Endodermal cell (in vitro differentiated cells): ENCODE data around the gene CCDC15. TPM values are rescaled to one million over a fixed set of nuclear protein-coding genes. Genes with fewer than 3 reads are reported as not detected.

ENCODE experiments used
- DNase-seq: peaks from one replicate; pipeline ENCODE4 v3.0.0-alpha.2; 2017
- H3K27ac ChIP-seq: 2 replicates; pipeline ENCODE4 v1.5.1; 2013; ENCODE audit warnings: mild to moderate bottlenecking, low read depth, low read length, moderate library complexity
- H3K27me3 ChIP-seq: 2 replicates; pipeline ENCODE4 v1.6.1; 2013; ENCODE audit warnings: mild to moderate bottlenecking, low read length, moderate library complexity; ENCODE audit not compliant: insufficient read depth, control insufficient read depth, poor library complexity, severe bottlenecking
- H3K36me3 ChIP-seq: 2 replicates; pipeline ENCODE4 v1.7.0; 2013; ENCODE audit warnings: mild to moderate bottlenecking, low read length, moderate library complexity; ENCODE audit not compliant: control insufficient read depth, insufficient read depth
- H3K4me1 ChIP-seq: one replicate; pipeline ENCODE4 v1.7.0; 2013; ENCODE audit warnings: low read length; ENCODE audit not compliant: control insufficient read depth, insufficient read depth
- H3K4me3 ChIP-seq: 2 replicates; pipeline ENCODE4 v1.5.1; 2013; ENCODE audit warnings: mild to moderate bottlenecking, low read length, moderate library complexity
- H3K9ac ChIP-seq: 2 replicates; pipeline ENCODE4 v1.6.1; 2013; ENCODE audit warnings: mild to moderate bottlenecking, low read length, moderate library complexity; ENCODE audit not compliant: poor library complexity, severe bottlenecking; ENCODE audit errors: extremely low read depth
- H3K9me3 ChIP-seq: 2 replicates; pipeline ENCODE4 v1.6.1; 2013; ENCODE audit warnings: mild to moderate bottlenecking, low read length, moderate library complexity; ENCODE audit not compliant: control insufficient read depth
- H3K27ac Mint-ChIP-seq: 2 replicates; pipeline ENCODE4 v1.8.0; 2020; ENCODE audit warnings: mixed read lengths
- H3K27me3 Mint-ChIP-seq: 2 replicates; pipeline ENCODE4 v1.8.0; 2021; ENCODE audit warnings: mild to moderate bottlenecking, mixed read lengths; ENCODE audit not compliant: insufficient read depth
- H3K36me3 Mint-ChIP-seq: 2 replicates; pipeline ENCODE4 v1.8.0; 2020; ENCODE audit warnings: low read depth, mixed read lengths
- H3K4me1 Mint-ChIP-seq: 2 replicates; pipeline ENCODE4 v1.8.0; 2020; ENCODE audit warnings: mixed read lengths
- H3K4me3 Mint-ChIP-seq: 2 replicates; pipeline ENCODE4 v1.8.0; 2020; ENCODE audit warnings: mild to moderate bottlenecking, moderate library complexity, mixed read lengths
- H3K9me3 Mint-ChIP-seq: 2 replicates; pipeline ENCODE4 v1.8.0; 2020; ENCODE audit warnings: mild to moderate bottlenecking, mixed read lengths
- CTCF ChIP-seq: fragments of 200-600 bp; sonication (generic); conservative IDR thresholded peaks from 2 replicates; pipeline ENCODE4 v1.5.0; 2021; ENCODE audit warnings: antibody characterized with exemption, mild to moderate bottlenecking
- WGBS, 2 experiments: methylation state at CpG; one replicate each; pipeline versions ENCODE4 v1.1.5 to v1.1.7; 2013; ENCODE audit warnings: missing lambda C conversion rate in 2 of 2, mixed read lengths in 1 of 2; ENCODE audit not compliant: insufficient coverage in 1 of 2, insufficient read length in 1 of 2; 5-methylcytosine and 5-hydroxymethylcytosine counted together
- total RNA-seq, 2 donors: library from RNA; stranded (reverse); fragmentation: NEBNext Ultra II Directional in 1 of 2; extraction: Animal tissue kit (Norgen Biotek cat#: 25700) in 1 of 2; gene quantifications; 2 replicates in 1 of 2; 3 replicates in 1 of 2; pipeline ENCODE4 v1.2.1, GENCODE V29; 2021

Gene CCDC15
- total RNA-seq, 2 donors from 2014 or later = 3.3 TPM

DNA sequence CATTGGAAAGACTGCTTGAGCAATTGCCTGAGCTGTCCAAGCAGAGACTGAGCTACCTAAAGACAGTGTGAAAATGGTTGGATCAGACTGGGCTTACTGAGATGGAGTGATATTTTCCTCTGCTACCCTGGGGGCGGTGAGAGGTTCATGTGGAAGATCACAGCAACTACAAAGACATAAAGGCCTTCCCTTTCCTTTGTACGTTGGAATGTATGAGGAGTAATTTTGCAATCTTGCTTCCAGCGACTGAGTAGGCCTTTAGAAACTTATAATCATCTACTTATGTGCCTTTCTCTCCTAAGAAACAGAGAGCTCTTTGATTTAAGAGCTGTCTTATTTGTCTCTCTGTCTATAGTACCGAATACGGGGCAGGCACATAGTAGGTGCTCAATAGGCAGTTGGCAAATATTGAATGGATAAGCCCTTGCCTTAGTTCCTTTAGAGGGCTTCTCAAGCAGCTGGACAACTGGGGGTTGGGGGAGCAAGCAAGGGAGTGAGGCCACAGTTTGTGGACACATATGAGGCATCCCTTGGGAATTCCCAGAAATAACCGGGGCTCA, 15.7 kb upstream of the CCDC15 start:
- H3K27me3 Mint-ChIP-seq = peaks cover 43% of the 10 kb centered on the region
- no peak for DNase-seq
- no peaks in the 10 kb centered on the region for H3K9me3 ChIP-seq
- 89 to 94% methylated on average over 4 to 5 of the region's 6 CpGs for WGBS, 2 experiments
- peaks cover 34% of the 10 kb centered on the region for H3K27me3 ChIP-seq
- no peak overlapping the region for H3K4me3 ChIP-seq
- H3K9me3 Mint-ChIP-seq = no peaks in the 10 kb centered on the region
- H3K9ac ChIP-seq = no peak overlapping the region
- H3K4me1 ChIP-seq = no peaks in the 10 kb centered on the region
- H3K27ac Mint-ChIP-seq = no peak overlapping the region
- H3K36me3 Mint-ChIP-seq = no peaks in the 10 kb centered on the region
- no peak overlapping the region for H3K4me3 Mint-ChIP-seq
- H3K4me1 Mint-ChIP-seq = no peaks in the 10 kb centered on the region
- TF ChIP-seq CTCF = no peak
- no peaks in the 10 kb centered on the region for H3K36me3 ChIP-seq
- H3K27ac ChIP-seq = no peak overlapping the region

GRCh38 chr11:124938970-124939369, 15.0 kb upstream of the CCDC15 start:
- 78 to 84% methylated on average over 5 to 6 of the region's 6 CpGs for WGBS, 2 experiments
- no peaks in the 10 kb centered on the region for H3K36me3 ChIP-seq
- H3K9ac ChIP-seq = no peak overlapping the region
- Mint-ChIP-seq H3K27me3 (peaks cover 44% of the 10 kb centered on the region), H3K27ac (no peak overlapping the region), H3K4me1 (no peaks in the 10 kb centered on the region), H3K36me3 (no peaks in the 10 kb centered on the region), H3K4me3 (no peak overlapping the region), H3K9me3 (no peaks in the 10 kb centered on the region)
- no peak overlapping the region for H3K27ac ChIP-seq
- no peaks in the 10 kb centered on the region for H3K4me1 ChIP-seq
- no peak overlapping the region for H3K4me3 ChIP-seq
- peaks cover 41% of the 10 kb centered on the region for H3K27me3 ChIP-seq
- DNase-seq = no peak
- no peak for TF ChIP-seq CTCF
- no peaks in the 10 kb centered on the region for H3K9me3 ChIP-seq

DNA sequence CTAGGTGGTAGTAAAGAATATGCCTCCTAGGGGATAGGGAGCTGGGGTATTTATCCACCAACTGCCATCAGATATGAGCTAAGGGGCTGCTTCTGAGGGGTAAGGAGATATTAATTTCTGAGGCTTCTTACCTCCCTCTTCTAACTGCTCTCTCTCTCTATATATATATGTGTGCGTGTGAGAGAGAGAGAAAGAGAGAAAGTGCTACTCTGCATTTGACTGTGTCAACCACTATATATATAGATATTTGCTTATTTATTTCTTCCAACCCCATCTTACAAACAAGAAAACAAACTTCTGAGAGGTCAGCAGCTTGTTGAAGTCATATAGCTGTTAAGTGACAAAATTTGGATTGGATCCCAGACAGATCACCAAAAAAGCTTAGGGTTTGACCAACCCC, 12.3 kb upstream of the CCDC15 start:
- H3K4me1 ChIP-seq = no peaks in the 10 kb centered on the region
- no peak for TF ChIP-seq CTCF
- no peaks in the 10 kb centered on the region for H3K4me1 Mint-ChIP-seq
- no peaks in the 10 kb centered on the region for H3K9me3 Mint-ChIP-seq
- H3K27ac Mint-ChIP-seq = no peak overlapping the region
- H3K36me3 Mint-ChIP-seq = no peaks in the 10 kb centered on the region
- H3K4me3 Mint-ChIP-seq = no peak overlapping the region
- no peak overlapping the region for H3K4me3 ChIP-seq
- peaks cover 44% of the 10 kb centered on the region for H3K27me3 Mint-ChIP-seq
- H3K36me3 ChIP-seq = no peaks in the 10 kb centered on the region
- H3K9ac ChIP-seq = no peak overlapping the region
- H3K27ac ChIP-seq = no peak overlapping the region
- no CpG with 5 or more reads among the region's 1 CpG for WGBS, 2 experiments
- H3K27me3 ChIP-seq = peaks cover 39% of the 10 kb centered on the region
- H3K9me3 ChIP-seq = no peaks in the 10 kb centered on the region
- no peak for DNase-seq
